Stimulated activated effector memory CD8-positive, alpha-beta T cell treated with anti-CD3 and anti-CD28 coated beads, Interleukin-12 subunit alpha, Interleukin-12 subunit beta, amount 100 ng/mL, for 72 hours (primary cell): ENCODE measurements around the gene CMKLR1.

ENCODE experiments used
- ATAC-seq: fragments of 150-1000 bp; cut with Tn5 transposase; 2 replicates; pipeline ENCODE4 v1.10.0; 2021
- DNase-seq, 2 donors: peaks; one replicate each; pipeline ENCODE4 v3.0.0; 2021 to 2022; ENCODE audit warnings: low spot score in 2 of 2
- H3K27ac Mint-ChIP-seq: one replicate; pipeline ENCODE4 v1.8.0; 2022; ENCODE audit warnings: mild to moderate bottlenecking, mixed read lengths
- H3K36me3 Mint-ChIP-seq: one replicate; pipeline ENCODE4 v1.8.0; 2022; ENCODE audit warnings: mild to moderate bottlenecking, mixed read lengths
- H3K4me1 Mint-ChIP-seq: one replicate; pipeline ENCODE4 v1.8.0; 2022; ENCODE audit warnings: mixed read lengths
- H3K4me3 Mint-ChIP-seq: one replicate; pipeline ENCODE4 v1.8.0; 2022; ENCODE audit warnings: mild to moderate bottlenecking, mixed read lengths
- H3K9me3 Mint-ChIP-seq: one replicate; pipeline ENCODE4 v1.8.0; 2022; ENCODE audit warnings: mixed read lengths

The CMKLR1 gene, protein sequence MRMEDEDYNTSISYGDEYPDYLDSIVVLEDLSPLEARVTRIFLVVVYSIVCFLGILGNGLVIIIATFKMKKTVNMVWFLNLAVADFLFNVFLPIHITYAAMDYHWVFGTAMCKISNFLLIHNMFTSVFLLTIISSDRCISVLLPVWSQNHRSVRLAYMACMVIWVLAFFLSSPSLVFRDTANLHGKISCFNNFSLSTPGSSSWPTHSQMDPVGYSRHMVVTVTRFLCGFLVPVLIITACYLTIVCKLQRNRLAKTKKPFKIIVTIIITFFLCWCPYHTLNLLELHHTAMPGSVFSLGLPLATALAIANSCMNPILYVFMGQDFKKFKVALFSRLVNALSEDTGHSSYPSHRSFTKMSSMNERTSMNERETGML

GRCh38 chr12:108338915-108339657 is at the start of gene CMKLR1:
Gene CMKLR1 (minus strand): TSS chr12:108339311. CDS start chr12:108293591, 45,720 bp downstream.
- Mint-ChIP-seq H3K4me3 (peak within 1 kb of the TSS; percentile 52), H3K9me3 (no peaks in the 10 kb centered on the region), H3K27ac (peak within 1 kb of the TSS; percentile 52), H3K36me3 (no peaks in the 10 kb centered on the region), H3K4me1 (peaks cover 15% of the 10 kb centered on the region)
- no peak for ATAC-seq
- DNase-seq = no peak

DNA sequence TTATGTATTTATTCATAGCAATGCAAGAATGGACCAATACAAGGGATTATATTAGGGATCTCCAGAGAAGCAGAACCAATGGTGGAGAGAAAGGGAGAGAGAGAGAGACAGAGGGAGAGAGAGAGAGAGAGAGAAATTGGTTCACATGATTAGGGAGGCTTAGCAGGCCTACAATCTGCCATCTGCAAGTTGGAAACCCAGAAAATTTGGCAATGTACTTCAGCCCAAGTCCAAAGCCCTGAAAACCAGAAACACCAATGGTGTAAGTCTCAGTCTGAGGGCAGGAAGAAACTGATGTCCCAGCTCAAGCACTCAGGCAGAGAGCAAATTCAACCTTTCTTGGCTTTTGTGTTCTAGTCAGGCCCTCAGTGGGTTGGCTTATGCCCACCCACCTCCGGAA is 48.7 kb upstream of the CMKLR1 start:
- ATAC-seq (no peak), DNase-seq (no peak)
- Mint-ChIP-seq H3K4me1 (no peaks in the 10 kb centered on the region), H3K4me3 (no peak overlapping the region), H3K9me3 (no peaks in the 10 kb centered on the region), H3K36me3 (no peaks in the 10 kb centered on the region), H3K27ac (no peak overlapping the region)

- no peak overlapping the region for H3K27ac Mint-ChIP-seq
- H3K4me1 Mint-ChIP-seq = no peaks in the 10 kb centered on the region
- no peak overlapping the region for H3K4me3 Mint-ChIP-seq
- H3K36me3 Mint-ChIP-seq = no peaks in the 10 kb centered on the region
- no peaks in the 10 kb centered on the region for H3K9me3 Mint-ChIP-seq
- DNase-seq = no peak
- ATAC-seq = no peak
These were observed 47.7 kb upstream of the CMKLR1 start for GRCh38 chr12:108386709-108387360.

- H3K9me3 Mint-ChIP-seq = no peaks in the 10 kb centered on the region
- no peaks in the 10 kb centered on the region for H3K36me3 Mint-ChIP-seq
These were observed 43.3 kb upstream of the CMKLR1 start for GRCh38 chr12:108382437-108382801.

GRCh38 chr12:108381787-108382436 is 42.8 kb upstream of the CMKLR1 start:
- no peak overlapping the region for H3K4me3 Mint-ChIP-seq
- no peaks in the 10 kb centered on the region for H3K4me1 Mint-ChIP-seq
- DNase-seq (no peak), ATAC-seq (no peak)
- no peaks in the 10 kb centered on the region for H3K36me3 Mint-ChIP-seq
- H3K27ac Mint-ChIP-seq = no peak overlapping the region
- no peaks in the 10 kb centered on the region for H3K9me3 Mint-ChIP-seq

More at GRCh38 chr12:108382437-108382801, 43.3 kb upstream of the CMKLR1 start:
- H3K4me3 Mint-ChIP-seq = no peak overlapping the region
- DNase-seq = no peak
- H3K4me1 Mint-ChIP-seq = no peaks in the 10 kb centered on the region
- H3K27ac Mint-ChIP-seq = no peak overlapping the region
- ATAC-seq = no peak

GRCh38 chr12:108380382-108380781 is 41.3 kb upstream of the CMKLR1 start:
- Mint-ChIP-seq H3K27ac (no peak overlapping the region), H3K9me3 (no peaks in the 10 kb centered on the region), H3K36me3 (no peaks in the 10 kb centered on the region), H3K4me3 (no peak overlapping the region), H3K4me1 (no peaks in the 10 kb centered on the region)
- ATAC-seq (no peak), DNase-seq (no peak)

DNA sequence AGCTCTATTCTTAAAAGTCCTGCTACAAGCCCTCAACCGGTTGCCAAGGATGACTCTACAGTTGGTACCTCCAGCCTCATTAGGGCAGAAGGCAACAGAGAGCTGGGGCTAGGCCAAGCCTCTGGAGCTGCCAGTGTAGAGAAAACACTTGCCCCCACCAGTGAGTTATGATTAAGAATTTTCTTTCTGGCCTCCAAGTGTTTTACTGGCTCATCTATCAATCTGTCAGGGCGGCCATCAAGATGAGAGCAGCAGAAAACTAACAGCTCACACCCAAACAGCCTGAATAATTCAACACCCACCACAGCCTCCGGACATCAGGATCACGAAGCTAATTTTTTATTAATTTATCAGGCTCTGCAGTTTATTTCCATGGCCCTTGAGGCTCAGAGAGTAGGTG is 40.7 kb upstream of the CMKLR1 start:
- Mint-ChIP-seq H3K4me3 (no peak overlapping the region), H3K27ac (no peak overlapping the region), H3K36me3 (no peaks in the 10 kb centered on the region), H3K9me3 (no peaks in the 10 kb centered on the region), H3K4me1 (no peaks in the 10 kb centered on the region)
- no peak for ATAC-seq
- DNase-seq = no peak

GRCh38 chr12:108378926-108379325 is 39.8 kb upstream of the CMKLR1 start:
- H3K27ac Mint-ChIP-seq = no peak overlapping the region
- DNase-seq = no peak
- no peak for ATAC-seq
- no peaks in the 10 kb centered on the region for H3K4me1 Mint-ChIP-seq
- H3K36me3 Mint-ChIP-seq = no peaks in the 10 kb centered on the region
- no peak overlapping the region for H3K4me3 Mint-ChIP-seq
- no peaks in the 10 kb centered on the region for H3K9me3 Mint-ChIP-seq

GRCh38 chr12:108377260-108377659 is 38.1 kb upstream of the CMKLR1 start:
- peaks cover 10% of the 10 kb centered on the region for H3K9me3 Mint-ChIP-seq
- no peak for DNase-seq
- H3K4me3 Mint-ChIP-seq = no peak overlapping the region
- H3K36me3 Mint-ChIP-seq = no peaks in the 10 kb centered on the region
- H3K27ac Mint-ChIP-seq = no peak overlapping the region
- no peaks in the 10 kb centered on the region for H3K4me1 Mint-ChIP-seq
- ATAC-seq = no peak

DNA sequence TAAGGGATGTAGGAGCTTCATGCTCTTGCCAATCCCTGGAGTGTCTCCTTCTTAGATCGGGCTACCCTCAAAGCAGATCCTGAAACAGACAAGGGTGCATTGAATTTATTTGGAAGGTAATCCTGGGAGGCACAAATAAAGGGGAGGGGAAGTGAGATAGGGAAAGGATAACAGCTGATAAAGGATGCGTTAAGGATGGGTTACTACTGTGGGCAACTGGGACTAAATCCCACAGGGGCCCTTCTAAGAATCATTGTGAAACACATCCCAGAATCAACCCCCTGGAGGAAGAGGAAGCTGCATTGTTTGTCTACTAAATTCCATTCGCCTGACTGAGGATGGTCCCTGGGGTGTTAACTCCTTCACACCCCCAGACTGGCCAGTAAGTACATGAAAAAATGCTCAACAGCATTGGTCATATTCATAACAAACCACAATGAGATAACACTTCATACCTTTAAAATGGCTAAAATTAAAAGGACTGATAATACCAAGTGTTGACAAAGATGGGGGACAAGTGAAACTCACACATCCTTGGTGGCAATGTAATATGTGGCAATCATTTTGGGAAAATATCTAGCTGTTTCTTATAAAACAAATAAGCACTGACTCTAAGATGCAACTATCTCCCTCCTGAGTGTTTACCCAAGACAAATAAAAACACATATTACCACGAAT is 37.0 kb upstream of the CMKLR1 start:
- H3K4me3 Mint-ChIP-seq = no peak overlapping the region
- H3K4me1 Mint-ChIP-seq = no peaks in the 10 kb centered on the region
- no peaks in the 10 kb centered on the region for H3K36me3 Mint-ChIP-seq
- DNase-seq = no peak
- H3K9me3 Mint-ChIP-seq = peaks cover 10% of the 10 kb centered on the region
- no peak for ATAC-seq
- H3K27ac Mint-ChIP-seq = no peak overlapping the region

DNA sequence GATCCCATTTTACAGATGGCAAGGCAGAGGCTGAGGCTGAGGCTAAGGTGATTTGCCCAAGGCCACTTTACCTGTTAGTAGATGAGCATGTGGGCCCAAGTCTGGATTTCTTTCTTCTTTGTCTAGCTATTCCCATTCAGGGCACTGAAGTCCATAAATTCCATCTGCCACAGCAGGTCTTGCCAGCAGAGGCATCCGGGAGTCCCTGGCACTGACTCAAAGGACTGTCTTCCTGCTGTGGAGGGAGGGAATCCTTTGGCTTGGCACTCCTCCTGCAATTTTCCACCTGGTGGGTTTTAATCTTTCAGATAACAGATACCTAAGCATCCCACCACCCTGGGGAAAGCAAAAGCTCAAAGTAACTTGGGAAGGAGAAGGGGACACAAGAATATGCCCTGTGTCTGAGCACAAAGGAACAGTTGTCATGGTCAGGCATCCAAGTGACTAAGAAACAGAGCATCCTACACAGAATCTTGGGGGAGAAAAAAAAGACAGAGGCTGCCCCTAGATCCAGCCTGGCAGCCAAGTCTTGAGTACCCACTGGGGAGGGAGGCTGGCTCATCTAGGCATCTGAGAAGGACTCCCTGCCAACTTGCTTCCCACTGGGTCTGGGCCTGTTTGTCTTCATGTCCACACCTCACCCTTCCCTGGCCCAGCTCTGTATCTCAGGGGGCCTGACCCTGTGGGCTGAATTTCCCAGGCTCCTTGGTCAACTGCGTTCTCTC is 35.6 kb upstream of the CMKLR1 start:
- Mint-ChIP-seq H3K9me3 (peaks cover 10% of the 10 kb centered on the region), H3K4me1 (no peaks in the 10 kb centered on the region), H3K27ac (no peak overlapping the region), H3K4me3 (no peak overlapping the region), H3K36me3 (no peaks in the 10 kb centered on the region)
- no peak for DNase-seq
- ATAC-seq = no peak

DNA sequence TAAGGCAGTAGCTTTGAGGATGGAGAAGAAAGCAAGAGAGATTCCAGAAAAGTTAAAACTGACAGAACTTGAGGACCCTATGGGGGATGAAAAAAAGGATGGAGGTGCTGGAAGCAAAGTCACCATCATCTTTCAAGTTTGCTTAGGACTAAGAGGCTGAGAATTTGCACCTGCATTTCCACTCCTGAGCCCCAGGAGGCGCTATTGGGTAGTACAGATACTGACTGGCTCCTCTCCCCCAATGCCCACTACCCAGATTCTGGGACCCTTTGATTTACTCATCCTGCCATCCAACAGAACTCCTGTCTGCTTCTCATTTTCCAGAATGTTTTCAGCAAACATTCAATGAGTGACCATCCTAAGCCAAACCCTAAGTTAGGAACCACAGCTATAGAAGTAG is 34.0 kb upstream of the CMKLR1 start:
- peaks cover 10% of the 10 kb centered on the region for H3K9me3 Mint-ChIP-seq
- no peaks in the 10 kb centered on the region for H3K4me1 Mint-ChIP-seq
- H3K36me3 Mint-ChIP-seq = no peaks in the 10 kb centered on the region

DNA sequence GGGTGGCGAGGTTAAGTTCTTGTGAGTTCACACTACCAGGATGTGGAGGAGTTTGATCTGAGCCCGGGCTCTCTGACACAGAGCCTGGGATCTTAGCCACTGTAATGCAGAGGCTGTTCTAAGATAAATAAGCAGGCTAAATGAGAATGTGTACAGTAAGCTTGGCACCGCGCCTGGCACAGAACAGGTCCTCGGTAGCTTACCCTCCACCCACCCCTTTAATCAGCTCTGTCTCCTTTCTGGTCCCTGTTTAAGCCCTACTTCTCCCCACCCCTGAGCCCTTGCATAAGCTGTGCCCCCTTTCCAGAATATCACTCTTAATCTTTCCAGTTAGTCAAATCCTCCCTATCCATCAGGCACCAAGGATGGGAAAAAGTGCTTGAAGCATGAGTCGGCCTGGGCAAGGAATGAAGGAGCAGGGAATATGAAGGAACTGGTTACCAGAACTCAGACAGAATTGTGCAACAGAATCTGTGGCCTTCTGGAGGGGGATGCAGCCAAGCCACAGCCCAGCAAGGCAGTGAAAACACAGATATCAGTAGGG is 32.8 kb upstream of the CMKLR1 start:
- Mint-ChIP-seq H3K27ac (no peak overlapping the region), H3K4me1 (no peaks in the 10 kb centered on the region), H3K36me3 (no peaks in the 10 kb centered on the region), H3K9me3 (peaks cover 10% of the 10 kb centered on the region), H3K4me3 (no peak overlapping the region)
- ATAC-seq (no peak), DNase-seq (no peak)

More for the DNA sequence above, 34.0 kb upstream of the CMKLR1 start:
- DNase-seq = no peak
- no peak overlapping the region for H3K27ac Mint-ChIP-seq
- ATAC-seq = no peak
- H3K4me3 Mint-ChIP-seq = no peak overlapping the region

DNA sequence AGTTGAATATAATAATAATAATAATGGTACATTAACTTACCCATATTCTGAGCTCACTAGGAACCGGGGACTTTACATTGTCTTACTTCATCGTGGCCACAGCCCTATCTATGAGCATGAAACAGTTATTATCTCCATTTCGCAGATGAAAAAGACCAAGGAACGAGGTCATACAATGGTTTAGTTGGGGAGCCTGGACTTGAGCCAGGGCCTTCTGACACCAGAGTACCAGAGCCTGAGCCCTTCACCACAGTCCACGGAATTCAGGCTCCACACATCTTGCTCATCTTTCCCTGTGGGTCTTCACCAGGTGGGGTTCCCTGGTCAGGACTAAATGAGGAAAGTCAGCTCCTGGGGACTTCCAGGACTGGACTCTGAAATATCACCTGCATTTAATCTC is 31.3 kb upstream of the CMKLR1 start:
- peaks cover 10% of the 10 kb centered on the region for H3K9me3 Mint-ChIP-seq
- H3K27ac Mint-ChIP-seq = no peak overlapping the region
- H3K36me3 Mint-ChIP-seq = no peaks in the 10 kb centered on the region
- no peak for ATAC-seq
- H3K4me1 Mint-ChIP-seq = no peaks in the 10 kb centered on the region
- DNase-seq = no peak
- no peak overlapping the region for H3K4me3 Mint-ChIP-seq
